ENCODE data around the gene MYOC.
"Not testable (repeated sequence)": the region's sequence is repeated elsewhere in the genome, so short reads cannot be mapped to it uniquely, and the experiment has no call there.

Gene MYOC

DNA sequence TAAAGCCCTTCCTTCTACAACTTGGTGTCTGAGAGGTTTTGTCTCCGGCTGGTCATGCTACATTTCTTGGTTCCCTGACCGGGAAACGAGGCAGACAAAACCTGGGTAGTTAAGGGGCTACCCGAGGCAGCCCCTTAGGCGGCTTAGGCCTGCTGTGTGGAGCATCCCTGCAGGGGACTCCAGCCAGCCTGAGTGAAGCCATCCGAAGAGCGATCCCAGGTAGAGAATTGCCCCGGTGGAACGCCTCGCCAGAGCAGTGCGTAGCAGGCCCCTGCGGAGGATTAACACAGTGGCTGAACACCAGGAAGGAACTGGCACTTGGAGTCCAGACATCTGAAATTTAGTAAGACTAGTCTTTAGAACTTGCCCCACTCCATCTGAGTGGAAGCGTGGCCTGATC is 51.6 kb downstream of the MYOC start:
- no peak for DNase-seq

DNA sequence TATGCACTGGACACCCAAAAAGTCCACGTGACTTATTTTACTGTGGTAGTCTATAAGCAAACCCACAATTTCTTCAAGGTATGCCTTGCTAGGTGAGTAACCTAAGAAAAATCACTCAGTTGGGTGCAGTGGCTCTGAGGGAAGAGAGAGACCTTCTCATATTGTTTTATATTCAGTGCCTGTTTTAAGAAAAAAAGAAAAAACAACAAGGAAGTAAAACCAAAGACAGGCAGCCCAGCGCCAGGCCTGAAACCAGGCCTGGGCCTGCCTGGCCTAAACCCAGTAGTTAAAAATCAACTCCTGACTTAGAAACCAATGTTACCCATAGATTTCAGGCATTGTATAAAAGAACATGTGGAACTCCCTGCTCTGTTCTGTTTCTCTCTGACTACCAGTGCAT is 52.2 kb downstream of the MYOC start:
- not testable (repeated sequence) for DNase-seq

DNA sequence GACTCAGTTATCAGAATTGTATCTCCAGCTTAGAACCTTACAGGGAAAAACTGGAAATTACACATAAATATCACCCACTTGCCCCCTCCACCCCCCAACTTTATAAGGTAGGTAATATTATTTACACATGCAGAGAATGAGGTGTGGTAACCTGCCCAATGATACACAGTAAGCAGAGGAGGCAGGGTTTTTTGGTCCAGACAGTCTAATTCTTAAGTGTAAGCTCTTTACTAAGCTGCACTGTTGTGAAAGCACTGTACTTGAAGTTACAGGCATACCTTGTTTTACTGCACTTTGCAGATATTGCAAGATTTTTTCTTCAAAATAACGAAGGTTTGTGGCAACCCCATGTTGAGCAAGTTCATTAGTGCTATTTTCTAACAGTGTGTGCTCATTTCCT is 55.3 kb downstream of the MYOC start:
- DNase-seq: no peak

DNA sequence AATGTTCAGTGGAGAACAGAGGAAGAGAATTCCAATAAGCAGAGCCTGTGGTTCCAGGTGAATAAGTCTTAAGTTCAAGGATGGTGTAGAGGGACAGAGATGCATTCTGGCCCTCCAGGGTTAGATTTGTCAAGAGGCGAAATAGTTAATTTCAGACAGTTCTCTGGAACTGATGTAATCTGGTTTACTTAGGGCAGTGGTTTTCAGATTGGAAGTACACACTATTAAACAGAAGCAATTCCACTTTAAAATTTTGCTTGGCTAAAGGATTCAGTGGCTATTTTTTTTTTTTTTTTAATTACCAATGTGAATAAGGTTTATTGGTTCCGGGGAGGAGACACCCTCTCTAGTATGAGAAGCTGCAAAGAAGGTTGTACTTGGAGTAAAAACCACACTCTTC is 55.8 kb downstream of the MYOC start:
- no peak for DNase-seq

DNA sequence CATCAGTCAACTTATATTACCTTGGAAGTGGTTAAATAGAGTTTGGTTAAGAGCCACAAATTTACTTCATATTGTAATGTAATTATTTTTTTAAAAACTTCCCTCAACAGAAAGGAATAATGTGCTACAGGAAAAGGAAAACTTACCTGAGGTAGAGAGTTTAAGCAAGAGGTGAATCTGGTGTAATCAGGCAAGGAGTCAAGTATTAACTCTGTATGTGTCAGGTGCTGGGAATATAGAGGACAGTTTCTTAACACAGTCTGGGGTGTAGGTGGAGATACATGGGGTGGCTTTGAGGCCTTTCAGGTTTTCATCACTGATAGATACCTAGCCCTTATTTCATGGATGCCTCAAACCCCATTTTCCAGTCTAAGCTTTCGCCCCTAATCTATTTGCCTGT is 56.4 kb downstream of the MYOC start:
- DNase-seq: no peak

DNA sequence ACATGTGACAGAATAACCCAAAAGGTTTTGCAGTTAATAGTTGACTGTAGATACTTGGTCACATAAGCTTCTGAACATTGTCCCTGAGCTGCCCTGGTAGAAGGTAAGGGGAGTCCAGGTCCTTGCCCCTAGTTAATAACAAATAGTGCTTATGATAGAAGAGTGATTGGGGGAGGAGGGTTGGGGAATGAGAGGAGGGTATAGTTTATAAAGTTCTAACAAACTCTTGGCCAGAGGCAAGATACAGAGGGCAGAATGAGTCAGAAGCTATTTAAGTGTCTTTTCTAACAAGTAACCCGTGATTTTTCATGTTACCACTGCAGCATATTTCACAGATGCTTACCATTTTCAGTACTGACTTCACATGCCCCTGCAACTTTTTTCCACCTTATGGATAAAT is 57.2 kb downstream of the MYOC start:
- no peak for DNase-seq

DNA sequence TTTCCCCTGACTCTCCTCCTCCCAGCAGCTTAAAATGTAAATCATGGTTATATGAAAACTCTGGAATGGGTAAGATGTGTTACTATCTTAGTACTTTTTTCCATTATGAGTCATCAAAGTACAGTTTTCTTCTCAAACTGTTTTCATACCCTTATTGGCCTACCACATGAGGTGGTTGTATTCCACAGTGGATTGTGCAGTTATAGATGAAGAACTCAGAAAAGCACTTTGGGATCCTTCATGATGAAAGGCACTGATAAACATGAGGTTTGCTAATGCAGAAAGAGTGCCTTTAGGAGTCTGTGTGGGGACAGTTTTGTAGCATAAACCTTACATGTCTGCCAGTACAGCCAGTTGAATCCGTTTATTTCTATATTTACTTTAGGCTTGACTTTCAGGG is 62.5 kb downstream of the MYOC start:
- DNase-seq: peak; percentile 40

DNA sequence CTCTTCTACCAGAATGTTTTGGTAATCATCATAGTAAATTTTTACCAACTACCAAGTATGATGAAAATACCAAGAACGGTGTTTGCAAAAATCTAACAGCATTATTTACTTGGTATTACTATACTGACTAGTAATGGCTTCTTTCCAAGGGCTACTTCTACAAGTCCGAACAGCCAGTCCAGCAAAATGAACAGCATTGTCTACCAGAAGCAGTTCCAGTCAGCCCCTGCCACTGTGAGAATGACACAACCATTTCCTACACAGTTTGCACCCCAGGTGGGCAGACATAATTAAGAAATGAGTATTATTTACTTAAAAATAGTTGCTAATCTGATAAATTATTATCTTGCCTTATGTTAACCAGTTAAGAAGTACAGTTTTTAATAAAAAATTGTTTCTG is 64.3 kb downstream of the MYOC start:
- no peak for DNase-seq

DNA sequence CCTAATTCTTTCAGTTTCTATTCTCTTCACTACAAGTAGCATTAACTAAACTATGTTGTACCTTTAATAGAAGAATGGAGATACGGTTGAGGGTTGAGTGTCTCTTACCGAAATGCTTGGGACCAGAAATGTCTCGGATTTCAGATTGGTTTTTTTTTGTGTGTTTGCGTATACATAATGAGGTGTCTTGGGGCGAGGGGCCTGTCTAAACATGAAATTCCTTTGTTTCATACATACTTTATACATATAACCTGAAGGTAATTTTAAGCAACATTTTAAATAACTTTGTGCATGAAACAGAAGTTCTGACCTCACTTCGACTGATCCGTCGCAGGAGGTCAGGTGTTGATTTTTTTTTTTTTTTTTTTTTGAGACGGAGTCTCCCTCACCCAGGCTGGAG is 66.8 kb downstream of the MYOC start:
- DNase-seq: no peak
